AG09309 (cell line): ENCODE results near the gene SGCB.

Experiments
- DNase-seq: peaks from one replicate; pipeline ENCODE4 v3.0.0-alpha.2; 2010; ENCODE audit warnings: low read depth
- H3K4me3 ChIP-seq: 2 replicates; pipeline ENCODE4 v1.5.1; 2011; ENCODE audit warnings: mild to moderate bottlenecking, low read depth, low read length, moderate library complexity; ENCODE audit not compliant: control insufficient read depth
- CTCF ChIP-seq: IDR thresholded peaks from 2 replicates; pipeline ENCODE4 v1.5.1; 2011; ENCODE audit warnings: mild to moderate bottlenecking, low read depth, low read length, inconsistent platforms; ENCODE audit not compliant: insufficient read depth, control insufficient read depth; ENCODE audit errors: missing control alignments

Gene SGCB

GRCh38 chr4:52004414-52004813 is 33.7 kb downstream of the SGCB start:
- no peak for TF ChIP-seq CTCF
- H3K4me3 ChIP-seq: no peak overlapping the region
- DNase-seq: no peak

GRCh38 chr4:52001616-52002015 is 36.5 kb downstream of the SGCB start:
- no peak overlapping the region for H3K4me3 ChIP-seq
- DNase-seq: no peak
- TF ChIP-seq CTCF: no peak

- no peak for TF ChIP-seq CTCF
- DNase-seq: no peak
- H3K4me3 ChIP-seq: no peak overlapping the region
These were observed 38.8 kb downstream of the SGCB start for GRCh38 chr4:51999250-51999649.

- TF ChIP-seq CTCF: no peak
- no peak overlapping the region for H3K4me3 ChIP-seq
- DNase-seq: no peak
These were observed 39.3 kb downstream of the SGCB start for GRCh38 chr4:51998837-51999236.

GRCh38 chr4:51997647-51998046 is 40.5 kb downstream of the SGCB start:
- H3K4me3 ChIP-seq: no peak overlapping the region
- no peak for DNase-seq
- TF ChIP-seq CTCF: no peak

GRCh38 chr4:51995647-51996220 is 42.4 kb downstream of the SGCB start:
- no peak for TF ChIP-seq CTCF
- no peak for DNase-seq
- no peak overlapping the region for H3K4me3 ChIP-seq
